Gastrocnemius medialis (tissue), 4 donors: ENCODE results near the gene SEPTIN5.

Source experiments
- CTCF ChIP-seq, 5 experiments: fragments of 450-650 bp in 3 of 5; fragments of 200-600 bp in 2 of 5; sonication (generic) in 2 of 5; IDR thresholded peaks in 4 of 5; conservative IDR thresholded peaks in 1 of 5; 1 replicate in 4 of 5; 2 replicates in 1 of 5; pipeline ENCODE4 v1.5.1; 2016 to 2019; ENCODE audit warnings: antibody characterized with exemption in 5 of 5, mild to moderate bottlenecking in 3 of 5, moderate library complexity in 3 of 5
- POLR2A ChIP-seq, 2 donors: fragments of 450-650 bp; IDR thresholded peaks; one replicate each; pipeline ENCODE4 v1.6.1; 2017; ENCODE audit warnings: antibody characterized with exemption in 2 of 2, mild to moderate bottlenecking in 2 of 2, moderate library complexity in 2 of 2

GRCh38 chr22:19757140-19757984, 43.1 kb downstream of the SEPTIN5 start:
- TF ChIP-seq CTCF (IDR thresholded peaks at IDR 0.05 in 4 of 5, conservative IDR thresholded peaks at IDR 0.05 in 1 of 5) (no peak), POLR2A (IDR thresholded peaks at IDR 0.05) (no peak)
